H1 (cell line): ENCODE data around the gene CYGB.
"Not testable (repeated sequence)": the region's sequence is repeated elsewhere in the genome, so short reads cannot be mapped to it uniquely, and the experiment has no call there.

Source experiments
- CBX8 ChIP-seq: fragments of 300-800, 300-1000 bp; sonication (generic); IDR thresholded peaks from 2 replicates; pipeline ENCODE4 v1.7.1; 2016; ENCODE audit warnings: low read depth, low read length, borderline replicate concordance
- CREB1 ChIP-seq: IDR thresholded peaks from 2 replicates; pipeline ENCODE4 v1.6.1; 2012; ENCODE audit warnings: inconsistent platforms
- CTCF ChIP-seq, 3 experiments: IDR thresholded peaks; 1 replicate in 2 of 3; 2 replicates in 1 of 3; pipeline versions ENCODE4 v1.5.1 to v1.6.1; 2011; ENCODE audit warnings: low read length in 3 of 3, mild to moderate bottlenecking in 3 of 3, inconsistent platforms in 2 of 3, low read depth in 1 of 3, moderate library complexity in 1 of 3; ENCODE audit not compliant: insufficient read depth in 1 of 3; ENCODE audit errors: control extremely low read depth in 1 of 3
- PHF8 ChIP-seq: fragments of 200-600 bp; sonication (generic); conservative IDR thresholded peaks from 2 replicates; pipeline ENCODE4 v1.7.1; 2012; ENCODE audit warnings: low read depth, mild to moderate bottlenecking, inconsistent platforms, low read length, moderate library complexity
- POLR2A ChIP-seq, 2 experiments: IDR thresholded peaks; 1 replicate in 1 of 2; 2 replicates in 1 of 2; pipeline ENCODE4 v1.6.1; 2011; ENCODE audit warnings: low read depth in 2 of 2, low read length in 2 of 2, mild to moderate bottlenecking in 2 of 2; ENCODE audit errors: control extremely low read depth in 1 of 2
- POLR2AphosphoS5 ChIP-seq: IDR thresholded peaks from 2 replicates; pipeline ENCODE4 v1.6.1; 2011; ENCODE audit warnings: low read depth, low read length
- SIN3A ChIP-seq, 2 experiments: IDR thresholded peaks in 1 of 2; conservative IDR thresholded peaks in 1 of 2; 2 replicates each; pipeline ENCODE4 v1.6.1; 2011 to 2012; ENCODE audit warnings: low read length in 2 of 2, improper control_type of control experiment in 1 of 2, low read depth in 1 of 2, mild to moderate bottlenecking in 1 of 2

GRCh38 chr17:76514355-76514754, 23.2 kb downstream of the CYGB start:
- not testable (repeated sequence) for TF ChIP-seq CTCF (IDR thresholded peaks at IDR 0.05; ENCODE audit: control extremely low read depth in 1 of 3, insufficient read depth in 1 of 3, low read depth in 1 of 3, low read length in 3 of 3); POLR2AphosphoS5; POLR2A (IDR thresholded peaks at IDR 0.05; ENCODE audit: control extremely low read depth in 1 of 2, low read depth in 2 of 2, low read length in 2 of 2); SIN3A (conservative IDR thresholded peaks at IDR 0.05 in 1 of 2, IDR thresholded peaks at IDR 0.05 in 1 of 2; ENCODE audit: low read depth in 1 of 2, low read length in 2 of 2); CREB1; PHF8; CBX8
